ENCODE results near the gene DLGAP1. TPM values are rescaled to one million over a fixed set of nuclear protein-coding genes. Genes with fewer than 3 reads are reported as not detected.

Gene DLGAP1
- total RNA-seq, 1 donor from 2014 or later: 0.05 TPM

DNA sequence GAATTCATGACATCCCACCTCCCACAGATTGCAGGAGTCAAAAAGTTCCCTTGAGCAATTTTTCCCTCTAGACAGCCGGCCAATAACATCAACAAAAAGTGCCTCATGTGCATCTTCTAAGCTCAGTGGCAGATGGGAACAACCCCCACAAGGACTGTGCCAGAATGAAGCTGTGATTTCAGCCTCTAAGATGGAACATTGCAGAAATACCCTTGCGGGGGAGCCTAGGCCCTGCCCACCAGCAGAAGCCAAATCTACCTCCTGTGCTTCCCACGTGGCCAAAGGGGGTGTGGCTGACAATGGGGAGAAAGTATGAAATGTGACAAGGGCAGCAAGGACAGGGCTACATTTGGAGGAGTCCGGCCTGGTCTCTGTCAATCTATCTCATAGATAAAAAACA is 522.8 kb downstream of the DLGAP1 start:
- Mint-ChIP-seq H3K36me3 (ENCODE audit: unreplicated experiment) (no peaks in the 10 kb centered on the region), H3K9me3 (ENCODE audit: unreplicated experiment) (no peaks in the 10 kb centered on the region), H3K27me3 (ENCODE audit: unreplicated experiment) (no peaks in the 10 kb centered on the region), H3K4me3 (ENCODE audit: unreplicated experiment) (no peak overlapping the region), H3K27ac (ENCODE audit: unreplicated experiment) (no peak overlapping the region), H3K4me1 (ENCODE audit: unreplicated experiment) (peaks cover 16% of the 10 kb centered on the region)
- TF ChIP-seq, protein P1, sequence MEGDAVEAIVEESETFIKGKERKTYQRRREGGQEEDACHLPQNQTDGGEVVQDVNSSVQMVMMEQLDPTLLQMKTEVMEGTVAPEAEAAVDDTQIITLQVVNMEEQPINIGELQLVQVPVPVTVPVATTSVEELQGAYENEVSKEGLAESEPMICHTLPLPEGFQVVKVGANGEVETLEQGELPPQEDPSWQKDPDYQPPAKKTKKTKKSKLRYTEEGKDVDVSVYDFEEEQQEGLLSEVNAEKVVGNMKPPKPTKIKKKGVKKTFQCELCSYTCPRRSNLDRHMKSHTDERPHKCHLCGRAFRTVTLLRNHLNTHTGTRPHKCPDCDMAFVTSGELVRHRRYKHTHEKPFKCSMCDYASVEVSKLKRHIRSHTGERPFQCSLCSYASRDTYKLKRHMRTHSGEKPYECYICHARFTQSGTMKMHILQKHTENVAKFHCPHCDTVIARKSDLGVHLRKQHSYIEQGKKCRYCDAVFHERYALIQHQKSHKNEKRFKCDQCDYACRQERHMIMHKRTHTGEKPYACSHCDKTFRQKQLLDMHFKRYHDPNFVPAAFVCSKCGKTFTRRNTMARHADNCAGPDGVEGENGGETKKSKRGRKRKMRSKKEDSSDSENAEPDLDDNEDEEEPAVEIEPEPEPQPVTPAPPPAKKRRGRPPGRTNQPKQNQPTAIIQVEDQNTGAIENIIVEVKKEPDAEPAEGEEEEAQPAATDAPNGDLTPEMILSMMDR (IDR thresholded peaks at IDR 0.05): no peak
- DNase-seq (ENCODE audit: extremely low spot score, unreplicated experiment): no peak

DNA sequence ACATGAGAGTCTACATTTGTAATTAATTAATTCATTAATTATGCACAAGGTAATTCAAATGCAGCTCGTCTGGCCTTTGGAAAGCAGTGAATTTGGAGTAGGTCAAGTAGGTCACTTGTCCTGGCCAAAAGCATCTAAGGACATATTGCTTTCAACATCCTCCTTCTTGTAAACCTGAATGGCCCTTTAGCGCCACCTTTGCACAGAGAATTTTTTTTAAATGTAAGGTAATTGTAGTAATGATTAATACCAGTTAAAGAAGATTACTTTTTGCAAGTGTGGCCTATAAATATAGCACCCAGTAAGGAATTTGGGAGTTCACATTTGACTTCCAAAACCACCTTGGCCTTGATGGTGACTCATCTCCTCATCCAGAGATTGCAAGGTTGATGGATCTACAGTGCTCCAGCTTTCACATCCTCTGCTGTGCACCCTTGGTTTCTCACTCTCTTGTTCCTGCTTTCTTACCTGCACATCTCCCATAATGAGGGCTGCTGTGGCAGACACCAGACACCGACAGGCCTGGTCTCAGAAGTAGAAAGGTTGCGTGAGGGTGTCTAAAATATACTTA is 523.5 kb downstream of the DLGAP1 start:
- Mint-ChIP-seq H3K4me1 (ENCODE audit: unreplicated experiment) (peaks cover 16% of the 10 kb centered on the region), H3K27ac (ENCODE audit: unreplicated experiment) (no peak overlapping the region), H3K36me3 (ENCODE audit: unreplicated experiment) (no peaks in the 10 kb centered on the region), H3K27me3 (ENCODE audit: unreplicated experiment) (no peaks in the 10 kb centered on the region), H3K4me3 (ENCODE audit: unreplicated experiment) (no peak overlapping the region), H3K9me3 (ENCODE audit: unreplicated experiment) (no peaks in the 10 kb centered on the region)
- DNase-seq (ENCODE audit: extremely low spot score, unreplicated experiment): no peak
- TF ChIP-seq, protein P1 (IDR thresholded peaks at IDR 0.05): no peak

DNA sequence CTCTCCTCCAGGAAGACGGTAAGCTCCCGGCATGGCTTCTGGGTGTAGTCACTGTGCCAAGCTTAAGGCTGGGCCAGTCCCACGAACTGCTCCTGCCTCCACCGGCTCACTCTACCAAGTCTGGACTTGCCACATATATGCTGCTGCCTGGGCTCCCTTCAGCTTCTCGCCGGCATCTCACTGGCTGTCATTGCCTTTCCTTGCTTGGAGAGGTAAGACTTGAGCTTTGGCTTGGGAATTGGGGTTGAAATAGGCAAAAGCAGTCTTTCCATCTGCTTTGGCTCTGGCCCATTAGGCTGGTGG is 524.1 kb downstream of the DLGAP1 start:
- Mint-ChIP-seq H3K9me3 (ENCODE audit: unreplicated experiment) (no peaks in the 10 kb centered on the region), H3K36me3 (ENCODE audit: unreplicated experiment) (no peaks in the 10 kb centered on the region), H3K4me1 (ENCODE audit: unreplicated experiment) (peaks cover 16% of the 10 kb centered on the region), H3K27me3 (ENCODE audit: unreplicated experiment) (no peaks in the 10 kb centered on the region), H3K27ac (ENCODE audit: unreplicated experiment) (no peak overlapping the region), H3K4me3 (ENCODE audit: unreplicated experiment) (no peak overlapping the region)
- TF ChIP-seq, protein P1 (IDR thresholded peaks at IDR 0.05): no peak
- DNase-seq (ENCODE audit: extremely low spot score, unreplicated experiment): no peak

DNA sequence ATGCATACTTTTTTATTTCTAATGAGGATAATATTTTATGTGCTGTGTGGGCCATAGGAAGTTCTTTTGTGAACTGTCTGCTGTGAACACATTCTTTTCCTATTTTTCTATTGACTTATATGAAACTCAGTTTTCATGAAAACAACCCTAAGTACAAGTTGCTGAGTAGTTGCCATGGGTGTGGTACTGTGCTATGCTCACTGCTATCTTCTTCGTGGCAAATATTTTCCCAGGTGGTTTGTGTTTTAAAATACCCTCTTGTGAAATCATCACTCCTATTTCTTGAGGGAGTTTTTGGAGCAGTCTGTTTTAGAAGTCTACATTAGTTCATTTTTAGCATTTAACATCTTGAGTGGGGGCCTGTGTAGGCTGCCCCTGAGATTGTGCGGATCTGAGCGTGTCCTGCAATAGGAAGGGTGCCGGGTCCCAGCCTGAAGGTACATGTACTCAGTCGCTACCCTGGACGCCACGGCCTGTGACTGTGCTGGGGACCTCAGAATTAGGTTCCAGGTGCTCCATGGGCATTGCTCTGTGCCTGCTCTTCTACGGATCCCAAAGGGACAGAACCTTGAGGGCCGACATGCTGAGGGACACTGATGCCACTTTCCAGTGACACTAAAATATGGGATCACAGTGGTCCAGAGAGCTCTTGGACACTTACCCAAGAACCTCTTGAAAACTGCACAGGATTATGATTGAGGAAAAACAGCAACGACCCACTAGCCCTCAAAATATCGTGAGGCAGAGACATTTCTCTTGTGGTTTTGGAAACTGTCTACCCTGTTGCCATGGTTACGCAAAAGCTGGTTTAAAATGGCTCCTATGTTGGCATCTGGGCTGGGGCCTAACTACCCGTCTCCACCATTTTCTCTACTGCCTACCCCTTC is 524.7 kb downstream of the DLGAP1 start:
- no peak for DNase-seq (ENCODE audit: extremely low spot score, unreplicated experiment)
- peak overlapping the region; percentile 71 for H3K27ac Mint-ChIP-seq (ENCODE audit: unreplicated experiment)
- no peaks in the 10 kb centered on the region for H3K27me3 Mint-ChIP-seq (ENCODE audit: unreplicated experiment)
- H3K36me3 Mint-ChIP-seq (ENCODE audit: unreplicated experiment): no peaks in the 10 kb centered on the region
- H3K4me1 Mint-ChIP-seq (ENCODE audit: unreplicated experiment): peaks cover 22% of the 10 kb centered on the region
- H3K4me3 Mint-ChIP-seq (ENCODE audit: unreplicated experiment): no peak overlapping the region
- TF ChIP-seq, protein P1 (IDR thresholded peaks at IDR 0.05): no peak
- no peaks in the 10 kb centered on the region for H3K9me3 Mint-ChIP-seq (ENCODE audit: unreplicated experiment)

DNA sequence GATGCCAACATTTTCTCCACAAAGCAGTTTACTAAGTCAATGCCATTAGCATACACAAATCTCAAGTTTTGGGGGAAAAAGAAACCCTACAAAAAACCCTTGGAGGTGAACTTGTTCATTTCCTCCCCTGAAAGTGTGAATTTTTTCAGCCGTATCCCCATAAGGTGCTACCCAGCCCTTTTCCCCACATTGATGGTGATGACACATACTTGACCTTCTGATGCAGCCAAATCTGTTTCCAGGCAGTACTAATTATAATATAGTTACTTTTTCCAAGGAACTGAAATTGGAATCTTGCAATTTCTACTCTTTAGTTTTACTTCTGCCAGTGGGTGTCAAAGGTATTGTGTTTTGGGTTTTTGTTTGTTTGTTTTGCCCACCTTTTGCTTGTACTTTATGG is 530.7 kb downstream of the DLGAP1 start:
- H3K27me3 Mint-ChIP-seq (ENCODE audit: unreplicated experiment): no peaks in the 10 kb centered on the region
- no peak for DNase-seq (ENCODE audit: extremely low spot score, unreplicated experiment)
- no peak overlapping the region for H3K4me3 Mint-ChIP-seq (ENCODE audit: unreplicated experiment)
- TF ChIP-seq, protein P1 (IDR thresholded peaks at IDR 0.05): no peak
- H3K4me1 Mint-ChIP-seq (ENCODE audit: unreplicated experiment): peaks cover 27% of the 10 kb centered on the region
- H3K27ac Mint-ChIP-seq (ENCODE audit: unreplicated experiment): no peak overlapping the region
- no peaks in the 10 kb centered on the region for H3K9me3 Mint-ChIP-seq (ENCODE audit: unreplicated experiment)
- no peaks in the 10 kb centered on the region for H3K36me3 Mint-ChIP-seq (ENCODE audit: unreplicated experiment)
